DMS153 treated with DMSO at 0.1 percent for 48 hours (cell line): ENCODE results near the gene SAMD1.

ENCODE experiments used
- DNase-seq: peaks from one replicate; lab custom pipeline; 2025; ENCODE audit not compliant: unreplicated experiment; lab: John Stamatoyannopoulos, UW

The SAMD1 gene

GRCh38 chr19:14039181-14039580, 51.4 kb downstream of the SAMD1 start:
- DNase-seq: no peak
